ENCODE measurements around the gene ADGRV1. TPM values are rescaled to one million over a fixed set of nuclear protein-coding genes. Genes with fewer than 3 reads are reported as not detected.
"Not testable (repeated sequence)": the region's sequence is repeated elsewhere in the genome, so short reads cannot be mapped to it uniquely, and the experiment has no call there.

Gene ADGRV1
- total RNA-seq, 2 donors from 2014 or later = 97.6 to 117 TPM

DNA sequence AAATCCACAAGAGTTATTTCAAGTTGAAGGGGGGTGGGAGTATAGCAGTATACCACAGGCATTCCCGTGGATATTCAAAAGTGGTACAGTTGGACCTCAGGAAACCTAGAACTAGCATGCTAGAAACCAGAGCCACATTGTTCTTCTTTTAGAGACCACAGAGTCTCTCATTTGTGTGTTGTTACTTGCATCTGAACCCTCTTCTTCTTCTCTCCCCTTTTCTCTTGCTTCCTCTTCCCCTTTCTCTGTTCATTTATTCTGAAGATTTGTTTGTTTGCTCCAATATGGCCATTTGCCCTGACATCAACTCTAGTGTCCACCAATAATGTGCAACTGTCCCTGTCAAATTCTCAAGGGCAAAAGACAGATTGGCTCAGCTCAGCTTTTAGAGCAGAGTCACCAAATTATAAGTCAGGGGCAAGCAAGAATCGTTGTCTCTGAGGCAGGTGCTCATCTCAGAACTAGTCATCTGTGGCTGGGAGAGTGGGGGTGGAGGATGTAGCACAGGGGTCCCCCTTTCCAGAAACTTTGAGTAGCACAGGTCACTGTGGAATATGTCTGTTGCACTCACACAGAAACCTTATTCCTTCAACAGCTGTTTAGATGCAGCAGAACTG lies 503.5 kb downstream of the ADGRV1 start:
- Histone ChIP-seq H3K36me3 (ENCODE audit: control insufficient read depth, insufficient read depth, low read length) (no peaks in the 10 kb centered on the region), H3K9ac (ENCODE audit: extremely low read depth, low read length, poor library complexity, severe bottlenecking) (no peak overlapping the region), H3K27me3 (ENCODE audit: control insufficient read depth, insufficient read depth, low read length, poor library complexity, severe bottlenecking) (no peaks in the 10 kb centered on the region), H3K4me3 (ENCODE audit: low read length) (no peak overlapping the region), H3K4me1 (ENCODE audit: control insufficient read depth, insufficient read depth, low read length) (no peaks in the 10 kb centered on the region), H3K27ac (ENCODE audit: low read depth, low read length) (no peak overlapping the region), H3K9me3 (ENCODE audit: control insufficient read depth, low read length) (no peaks in the 10 kb centered on the region)
- no peak overlapping the region for H3K27ac Mint-ChIP-seq
- DNase-seq = no peak
- no peaks in the 10 kb centered on the region for H3K9me3 Mint-ChIP-seq
- TF ChIP-seq, protein P1, sequence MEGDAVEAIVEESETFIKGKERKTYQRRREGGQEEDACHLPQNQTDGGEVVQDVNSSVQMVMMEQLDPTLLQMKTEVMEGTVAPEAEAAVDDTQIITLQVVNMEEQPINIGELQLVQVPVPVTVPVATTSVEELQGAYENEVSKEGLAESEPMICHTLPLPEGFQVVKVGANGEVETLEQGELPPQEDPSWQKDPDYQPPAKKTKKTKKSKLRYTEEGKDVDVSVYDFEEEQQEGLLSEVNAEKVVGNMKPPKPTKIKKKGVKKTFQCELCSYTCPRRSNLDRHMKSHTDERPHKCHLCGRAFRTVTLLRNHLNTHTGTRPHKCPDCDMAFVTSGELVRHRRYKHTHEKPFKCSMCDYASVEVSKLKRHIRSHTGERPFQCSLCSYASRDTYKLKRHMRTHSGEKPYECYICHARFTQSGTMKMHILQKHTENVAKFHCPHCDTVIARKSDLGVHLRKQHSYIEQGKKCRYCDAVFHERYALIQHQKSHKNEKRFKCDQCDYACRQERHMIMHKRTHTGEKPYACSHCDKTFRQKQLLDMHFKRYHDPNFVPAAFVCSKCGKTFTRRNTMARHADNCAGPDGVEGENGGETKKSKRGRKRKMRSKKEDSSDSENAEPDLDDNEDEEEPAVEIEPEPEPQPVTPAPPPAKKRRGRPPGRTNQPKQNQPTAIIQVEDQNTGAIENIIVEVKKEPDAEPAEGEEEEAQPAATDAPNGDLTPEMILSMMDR (conservative IDR thresholded peaks at IDR 0.05) = no peak
- H3K27me3 Mint-ChIP-seq (ENCODE audit: insufficient read depth) = no peaks in the 10 kb centered on the region
- peaks cover 3% of the 10 kb centered on the region for H3K4me1 Mint-ChIP-seq
- H3K4me3 Mint-ChIP-seq = no peak overlapping the region
- H3K36me3 Mint-ChIP-seq (ENCODE audit: low read depth) = no peaks in the 10 kb centered on the region
- 88 to 100% methylated on average over 2 of the region's 2 CpGs for WGBS, 2 experiments (ENCODE audit: insufficient coverage in 1 of 2, insufficient read length in 1 of 2)

DNA sequence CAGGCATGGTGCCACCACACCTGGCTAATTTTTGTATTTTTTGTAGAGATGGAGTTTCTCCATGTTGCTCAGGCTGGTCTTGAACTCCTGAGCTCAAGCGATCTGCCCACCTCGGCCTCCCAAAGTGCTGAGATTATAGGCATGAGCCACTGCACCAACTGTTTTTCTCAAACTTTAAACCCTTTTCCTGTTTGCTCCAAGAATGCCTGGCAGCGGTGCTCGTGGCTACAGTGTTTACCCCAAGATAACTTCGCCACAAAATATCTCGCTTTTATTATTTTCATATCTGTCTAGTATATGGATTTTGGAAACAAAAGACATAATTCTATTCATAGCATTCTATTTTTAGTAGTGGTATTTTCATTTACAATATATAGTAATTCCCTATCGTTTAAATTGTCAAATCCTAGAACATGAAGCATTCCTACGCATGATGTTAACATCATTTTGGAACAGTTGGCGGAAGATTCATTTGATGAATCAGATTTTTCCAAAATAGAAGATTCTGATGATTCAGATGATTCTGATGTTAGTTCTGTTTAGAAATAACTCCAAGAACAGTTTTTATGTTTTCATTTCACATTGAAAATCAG lies 504.6 kb downstream of the ADGRV1 start:
- not testable (repeated sequence) for H3K27me3 ChIP-seq (ENCODE audit: control insufficient read depth, insufficient read depth, low read length, poor library complexity, severe bottlenecking); H3K4me1 ChIP-seq (ENCODE audit: control insufficient read depth, insufficient read depth, low read length); H3K27ac Mint-ChIP-seq; DNase-seq; H3K4me3 Mint-ChIP-seq; H3K4me3 ChIP-seq (ENCODE audit: low read length); H3K36me3 Mint-ChIP-seq (ENCODE audit: low read depth); H3K36me3 ChIP-seq (ENCODE audit: control insufficient read depth, insufficient read depth, low read length); H3K9me3 Mint-ChIP-seq; H3K27ac ChIP-seq (ENCODE audit: low read depth, low read length); H3K4me1 Mint-ChIP-seq; H3K27me3 Mint-ChIP-seq (ENCODE audit: insufficient read depth); H3K9me3 ChIP-seq (ENCODE audit: control insufficient read depth, low read length); H3K9ac ChIP-seq (ENCODE audit: extremely low read depth, low read length, poor library complexity, severe bottlenecking)
- WGBS, 2 experiments (ENCODE audit: insufficient coverage in 1 of 2, insufficient read length in 1 of 2) = 93 to 97% methylated on average over 4 to 8 of the region's 9 CpGs

DNA sequence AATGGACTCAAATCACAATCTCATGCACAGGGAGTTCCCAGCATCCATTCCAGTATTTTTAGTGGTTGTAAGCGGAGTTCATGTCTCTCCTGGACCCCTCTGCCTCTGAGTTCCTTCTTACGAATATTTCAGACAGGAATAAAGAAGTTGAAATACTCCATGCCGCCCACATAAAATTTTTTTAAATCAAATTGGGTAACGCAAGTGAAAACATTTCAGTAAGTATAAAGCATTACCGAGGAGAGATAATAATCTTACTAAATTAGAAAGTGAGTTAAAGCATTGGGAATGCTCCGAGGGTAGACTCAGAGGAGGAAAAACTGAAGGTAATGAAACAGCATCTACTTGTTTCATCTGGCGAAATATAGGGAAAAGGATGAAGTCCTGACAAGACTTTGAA lies 506.9 kb downstream of the ADGRV1 start:
- H3K36me3 Mint-ChIP-seq (ENCODE audit: low read depth) = peaks cover 8% of the 10 kb centered on the region
- no peaks in the 10 kb centered on the region for H3K27me3 Mint-ChIP-seq (ENCODE audit: insufficient read depth)
- H3K4me1 Mint-ChIP-seq = peaks cover 3% of the 10 kb centered on the region
- H3K27ac Mint-ChIP-seq = no peak overlapping the region
- TF ChIP-seq, protein P1 (conservative IDR thresholded peaks at IDR 0.05) = no peak
- H3K9me3 Mint-ChIP-seq = peaks cover 3% of the 10 kb centered on the region
- Histone ChIP-seq H3K4me1 (ENCODE audit: control insufficient read depth, insufficient read depth, low read length) (no peaks in the 10 kb centered on the region), H3K36me3 (ENCODE audit: control insufficient read depth, insufficient read depth, low read length) (no peaks in the 10 kb centered on the region), H3K9me3 (ENCODE audit: control insufficient read depth, low read length) (no peaks in the 10 kb centered on the region), H3K27me3 (ENCODE audit: control insufficient read depth, insufficient read depth, low read length, poor library complexity, severe bottlenecking) (no peaks in the 10 kb centered on the region), H3K9ac (ENCODE audit: extremely low read depth, low read length, poor library complexity, severe bottlenecking) (no peak overlapping the region), H3K27ac (ENCODE audit: low read depth, low read length) (no peak overlapping the region), H3K4me3 (ENCODE audit: low read length) (no peak overlapping the region)
- DNase-seq = no peak
- H3K4me3 Mint-ChIP-seq = no peak overlapping the region
- 93 to 97% methylated on average over 7 of the region's 7 CpGs for WGBS, 2 experiments (ENCODE audit: insufficient coverage in 1 of 2, insufficient read length in 1 of 2)

All from endodermal cell (in vitro differentiated cells).